ENCODE results near the gene ALDH4A1. TPM values are rescaled to one million over a fixed set of nuclear protein-coding genes. Genes with fewer than 3 reads are reported as not detected.

The ALDH4A1 gene
- total and polyA plus RNA-seq, 2 of the 4 experiments (the other 2 are of a cell fraction) = 8.6 to 21.1 TPM

GRCh38 chr1:18901147-18901951 lies 1.0 kb downstream of the ALDH4A1 start (continued):
- no peak for TF ChIP-seq FOS (IDR thresholded peaks at IDR 0.05; ENCODE audit: low read depth, low read length)

DNA sequence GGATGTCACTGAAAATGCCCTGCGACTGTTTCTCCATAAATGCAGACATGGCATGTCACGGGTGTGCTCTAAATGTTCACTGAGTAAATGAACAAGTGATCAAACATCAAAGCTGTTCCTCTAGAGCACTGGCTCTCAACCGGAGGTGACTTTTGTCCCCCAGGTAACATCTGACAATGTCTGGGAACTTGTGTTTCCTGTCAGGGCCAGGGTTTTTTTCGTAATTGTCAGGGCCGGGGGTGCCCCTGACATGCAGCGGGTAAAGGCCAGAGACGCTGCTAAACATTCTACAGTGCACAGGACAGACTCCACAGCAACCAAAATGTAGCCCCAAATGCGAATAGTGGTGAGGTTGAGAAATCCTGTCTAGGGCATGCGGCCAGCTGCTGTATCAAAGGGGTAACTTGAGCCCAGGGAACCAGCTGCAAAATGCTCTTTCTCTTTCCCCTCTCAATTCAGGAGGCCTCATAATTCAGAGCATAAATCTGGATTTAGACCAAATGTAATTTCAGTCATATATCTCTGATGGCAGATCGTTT lies 2.0 kb downstream of the ALDH4A1 start:
- H3K27me3 ChIP-seq (ENCODE audit: control insufficient read depth, insufficient read depth, low read length) = no peaks in the 10 kb centered on the region
- H3K56ac ChIP-seq (ENCODE audit: extremely low read depth, insufficient read depth, low read length) = no peak overlapping the region
- H3K4ac ChIP-seq (ENCODE audit: low read depth, low read length) = no peak overlapping the region
- no TSS peak for BruUV-seq (replicated peaks)
- H3K9ac ChIP-seq (ENCODE audit: low read depth, low read length) = no peak overlapping the region
- ChIA-PET POLR2A (ENCODE audit: unreplicated experiment) (no interaction called here), CTCF (no interaction called here)
- H2AFZ ChIP-seq (replicated peaks; ENCODE audit: low read length, poor library complexity) = no peak overlapping the region
- TF ChIP-seq, protein P1, sequence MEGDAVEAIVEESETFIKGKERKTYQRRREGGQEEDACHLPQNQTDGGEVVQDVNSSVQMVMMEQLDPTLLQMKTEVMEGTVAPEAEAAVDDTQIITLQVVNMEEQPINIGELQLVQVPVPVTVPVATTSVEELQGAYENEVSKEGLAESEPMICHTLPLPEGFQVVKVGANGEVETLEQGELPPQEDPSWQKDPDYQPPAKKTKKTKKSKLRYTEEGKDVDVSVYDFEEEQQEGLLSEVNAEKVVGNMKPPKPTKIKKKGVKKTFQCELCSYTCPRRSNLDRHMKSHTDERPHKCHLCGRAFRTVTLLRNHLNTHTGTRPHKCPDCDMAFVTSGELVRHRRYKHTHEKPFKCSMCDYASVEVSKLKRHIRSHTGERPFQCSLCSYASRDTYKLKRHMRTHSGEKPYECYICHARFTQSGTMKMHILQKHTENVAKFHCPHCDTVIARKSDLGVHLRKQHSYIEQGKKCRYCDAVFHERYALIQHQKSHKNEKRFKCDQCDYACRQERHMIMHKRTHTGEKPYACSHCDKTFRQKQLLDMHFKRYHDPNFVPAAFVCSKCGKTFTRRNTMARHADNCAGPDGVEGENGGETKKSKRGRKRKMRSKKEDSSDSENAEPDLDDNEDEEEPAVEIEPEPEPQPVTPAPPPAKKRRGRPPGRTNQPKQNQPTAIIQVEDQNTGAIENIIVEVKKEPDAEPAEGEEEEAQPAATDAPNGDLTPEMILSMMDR (conservative IDR thresholded peaks at IDR 0.05; ENCODE audit: low read depth, low read length) = no peak
- TF ChIP-seq BHLHE40 (IDR thresholded peaks at IDR 0.05; ENCODE audit: low read depth, low read length) (no peak), CHD1 (IDR thresholded peaks at IDR 0.05; ENCODE audit: low read depth, low read length) (no peak), SMC3 (IDR thresholded peaks at IDR 0.05; ENCODE audit: low read depth, low read length) (no peak), RAD21 (IDR thresholded peaks at IDR 0.05; ENCODE audit: low read length) (no peak)
- 70% methylated on average over 5 of the region's 10 CpGs; no CpG with 5 or more reads in 1 of the 2 experiments for WGBS, 2 experiments (ENCODE audit: extremely low coverage in 2 of 2, insufficient read length in 1 of 2)
- H4K91ac ChIP-seq (ENCODE audit: insufficient read depth, low read depth, low read length) = no peak overlapping the region
- H3K36me3 ChIP-seq (ENCODE audit: control insufficient read depth, insufficient read depth, low read length) = no peaks in the 10 kb centered on the region
- H3K23ac ChIP-seq (ENCODE audit: low read depth, low read length) = no peak overlapping the region
- no peak overlapping the region for H2BK5ac ChIP-seq (ENCODE audit: low read depth, low read length, poor library complexity, severe bottlenecking)
- no peak overlapping the region; the same call in 1 of the 2 replicates for H3K4me2 ChIP-seq (ENCODE audit: low read depth, low read length)
- ATAC-seq (ENCODE audit: low read depth) (no peak), DNase-seq (peak; percentile 60)
- no peak overlapping the region for H2BK120ac ChIP-seq (ENCODE audit: low read depth, low read length)
- intact Hi-C loops (cut with micrococcal nuclease) = no loop called here
- H3K9me3 ChIP-seq (ENCODE audit: control insufficient read depth, insufficient read depth, low read length) = no peaks in the 10 kb centered on the region
- H4K8ac ChIP-seq (ENCODE audit: low read depth in 2 of 2, low read length in 2 of 2) = no peak overlapping the region
- no peak overlapping the region for H3K4me3 ChIP-seq (ENCODE audit: insufficient read depth, low read depth, low read length)
- H2AK5ac ChIP-seq (ENCODE audit: low read depth, low read length) = no peak overlapping the region
- dilution Hi-C loops (cut with HindIII; ENCODE audit: low sequenced_read_pairs, unreplicated experiment) = no loop called here
- peaks cover 0 to 12% of the 10 kb centered on the region in 2 experiments; a peak in 1 of 4 replicates for H3K79me1 ChIP-seq (ENCODE audit: low read depth in 1 of 2, low read length in 2 of 2)
- no peak overlapping the region for H2BK15ac ChIP-seq (ENCODE audit: low read depth, low read length)
- H2AK9ac ChIP-seq (replicated peaks; ENCODE audit: low read depth, low read length, poor library complexity) = no peak overlapping the region
- H3K14ac ChIP-seq (replicated peaks; ENCODE audit: low read depth, low read length) = no peak overlapping the region
- H4K20me1 ChIP-seq (ENCODE audit: insufficient read depth, low read length) = no peaks in the 10 kb centered on the region; the same call in 1 of the 2 replicates
- no peak overlapping the region for H3K18ac ChIP-seq (ENCODE audit: low read depth, low read length)
- H3K9me1 ChIP-seq (ENCODE audit: insufficient read depth, low read length) = 0 out of 2 replicates have a peak, but pooled peaks cover 5% of the 10 kb centered on the region
- H3K4me1 ChIP-seq (ENCODE audit: control insufficient read depth, insufficient read depth, low read length) = peaks cover 2% of the 10 kb centered on the region
- no peak overlapping the region for H2BK20ac ChIP-seq (ENCODE audit: low read depth, low read length)
- in situ Hi-C loops (cut with MboI; ENCODE audit: low sequenced_read_pairs) = no loop called here
- no peak overlapping the region for H3K27ac ChIP-seq (ENCODE audit: insufficient read depth, low read length)
- no peak overlapping the region for H4K5ac ChIP-seq (ENCODE audit: low read depth, low read length)
